ENCODE results near the gene ARHGEF1.

The ARHGEF1 gene

GRCh38 chr19:41890936-41891335 lies 8.0 kb downstream of the ARHGEF1 start:
- CTCF ChIA-PET, result interaction anchor here (1.0 to 7.4 kb wide), 6 partner anchors 8 to 68 kb away, joined by 3 to 82 read pairs (median 4); partner anchors contain the start of genes ARHGEF1, CD79A and RABAC1
- 95% methylated on average over 2 of the region's 4 CpGs for WGBS (ENCODE audit: insufficient coverage)
- POLR2A ChIA-PET, result interaction anchor here (1.1 kb wide), 1 partner anchor 18 kb away, joined by 5 read pairs; no protein-coding TSS in a partner anchor
- Histone ChIP-seq H3K27ac (ENCODE audit: insufficient read depth in 1 of 2, low read depth in 1 of 2, low read length in 2 of 2, poor library complexity in 1 of 2, severe bottlenecking in 2 of 2) (no peak overlapping the region), H3K4me1 (ENCODE audit: control extremely low read depth in 1 of 4, control insufficient read depth in 4 of 4, insufficient read depth in 4 of 4, low read length in 3 of 4) (peaks cover 8 to 65% (median 58%) of the 10 kb centered on the region in 4 experiments), H3K36me3 (ENCODE audit: control insufficient read depth in 4 of 4, insufficient read depth in 4 of 4, low read length in 3 of 4) (peaks cover 4 to 60% (median 34%) of the 10 kb centered on the region in 4 experiments), H3K4me3 (ENCODE audit: control insufficient read depth in 1 of 7, extremely low read depth in 1 of 7, insufficient read depth in 4 of 7, low read depth in 2 of 7, low read length in 6 of 7) (no peak overlapping the region), H3K9me3 (ENCODE audit: control extremely low read depth in 1 of 5, control insufficient read depth in 4 of 5, insufficient read depth in 2 of 5, low read depth in 1 of 5, low read length in 4 of 5) (no peaks in the 10 kb centered on the region), H3K27me3 (replicated peaks in 2 of 5; ENCODE audit: control insufficient read depth in 4 of 5, insufficient read depth in 5 of 5, low read length in 4 of 5) (no peaks in the 10 kb centered on the region)
- DNase-seq, result no peak

- Histone ChIP-seq H3K27me3 (replicated peaks in 2 of 5; ENCODE audit: control insufficient read depth in 4 of 5, insufficient read depth in 5 of 5, low read length in 4 of 5) (no peaks in the 10 kb centered on the region), H3K27ac (ENCODE audit: insufficient read depth in 1 of 2, low read depth in 1 of 2, low read length in 2 of 2, poor library complexity in 1 of 2, severe bottlenecking in 2 of 2) (peak overlapping the region; percentile 15 to 47), H3K4me1 (ENCODE audit: control extremely low read depth in 1 of 4, control insufficient read depth in 4 of 4, insufficient read depth in 4 of 4, low read length in 3 of 4) (peaks cover 2 to 51% (median 44%) of the 10 kb centered on the region in 4 experiments), H3K4me3 (ENCODE audit: control insufficient read depth in 1 of 7, extremely low read depth in 1 of 7, insufficient read depth in 4 of 7, low read depth in 2 of 7, low read length in 6 of 7) (peak overlapping the region in 1 of 7 experiments; percentile 20), H3K36me3 (ENCODE audit: control insufficient read depth in 4 of 4, insufficient read depth in 4 of 4, low read length in 3 of 4) (peaks cover 4 to 66% (median 43%) of the 10 kb centered on the region in 4 experiments), H3K9me3 (ENCODE audit: control extremely low read depth in 1 of 5, control insufficient read depth in 4 of 5, insufficient read depth in 2 of 5, low read depth in 1 of 5, low read length in 4 of 5) (no peaks in the 10 kb centered on the region)
- WGBS (ENCODE audit: insufficient coverage), result 97% methylated on average over 25 of the region's 34 CpGs
- ChIA-PET POLR2A (interaction anchor here (1.1 kb wide), 1 partner anchor 20 kb away, joined by 5 read pairs; no protein-coding TSS in a partner anchor), CTCF (interaction anchor here (1.0 to 7.4 kb wide), 3 partner anchors 10 to 17 kb away, joined by 3 to 82 read pairs (median 8); partner anchors contain the start of gene CD79A)
- no peak for DNase-seq
Measured at GRCh38 chr19:41892173-41892902, 9.4 kb downstream of the ARHGEF1 start.

DNA sequence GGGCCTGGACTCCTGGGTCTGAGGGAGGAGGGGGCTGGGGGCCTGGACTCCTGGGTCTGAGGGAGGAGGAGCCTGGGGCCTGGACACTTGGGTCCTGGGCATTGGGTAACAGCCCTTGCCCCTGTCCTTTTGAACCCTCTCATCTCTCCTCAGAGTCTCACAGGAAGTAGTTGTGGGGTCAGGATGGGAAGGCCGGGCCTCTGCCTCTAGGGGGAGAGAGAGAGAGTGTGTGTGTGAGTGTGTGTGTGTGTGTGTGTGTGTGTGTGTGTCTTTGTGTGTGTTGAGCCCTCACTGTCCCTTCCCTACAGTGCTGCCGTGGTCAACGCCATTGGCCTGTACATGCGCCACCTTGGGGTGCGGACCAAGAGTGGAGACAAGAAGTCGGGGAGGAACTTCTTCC lies 10.9 kb downstream of the ARHGEF1 start:
- H3K9me3 ChIP-seq (ENCODE audit: control extremely low read depth in 1 of 5, control insufficient read depth in 4 of 5, insufficient read depth in 2 of 5, low read depth in 1 of 5, low read length in 4 of 5), result no peaks in the 10 kb centered on the region
- ChIA-PET CTCF (no interaction called here), POLR2A (no interaction called here)
- no peak overlapping the region for H3K4me3 ChIP-seq (ENCODE audit: control insufficient read depth in 1 of 7, extremely low read depth in 1 of 7, insufficient read depth in 4 of 7, low read depth in 2 of 7, low read length in 6 of 7)
- H3K4me1 ChIP-seq (ENCODE audit: control extremely low read depth in 1 of 4, control insufficient read depth in 4 of 4, insufficient read depth in 4 of 4, low read length in 3 of 4), result peaks cover 2 to 35% (median 28%) of the 10 kb centered on the region in 4 experiments
- peak in 1 of 3 donors; percentile 49 for DNase-seq
- H3K27ac ChIP-seq (ENCODE audit: insufficient read depth in 1 of 2, low read depth in 1 of 2, low read length in 2 of 2, poor library complexity in 1 of 2, severe bottlenecking in 2 of 2), result no peak overlapping the region
- no peaks in the 10 kb centered on the region for H3K27me3 ChIP-seq (replicated peaks in 2 of 5; ENCODE audit: control insufficient read depth in 4 of 5, insufficient read depth in 5 of 5, low read length in 4 of 5)
- peaks cover 6 to 71% (median 55%) of the 10 kb centered on the region in 4 experiments for H3K36me3 ChIP-seq (ENCODE audit: control insufficient read depth in 4 of 4, insufficient read depth in 4 of 4, low read length in 3 of 4)
- WGBS (ENCODE audit: insufficient coverage), result 95% methylated on average over 4 of the region's 6 CpGs

- H3K27me3 ChIP-seq (replicated peaks in 2 of 5; ENCODE audit: control insufficient read depth in 4 of 5, insufficient read depth in 5 of 5, low read length in 4 of 5), result no peaks in the 10 kb centered on the region
- ChIA-PET POLR2A (no interaction called here), CTCF (no interaction called here)
- peaks cover 6 to 74% (median 53%) of the 10 kb centered on the region in 4 experiments for H3K36me3 ChIP-seq (ENCODE audit: control insufficient read depth in 4 of 4, insufficient read depth in 4 of 4, low read length in 3 of 4)
- H3K4me3 ChIP-seq (ENCODE audit: control insufficient read depth in 1 of 7, extremely low read depth in 1 of 7, insufficient read depth in 4 of 7, low read depth in 2 of 7, low read length in 6 of 7), result no peak overlapping the region
- WGBS (ENCODE audit: insufficient coverage), result 97% methylated on average over 9 of the region's 14 CpGs
- no peak for DNase-seq
- no peak overlapping the region for H3K27ac ChIP-seq (ENCODE audit: insufficient read depth in 1 of 2, low read depth in 1 of 2, low read length in 2 of 2, poor library complexity in 1 of 2, severe bottlenecking in 2 of 2)
- H3K9me3 ChIP-seq (ENCODE audit: control extremely low read depth in 1 of 5, control insufficient read depth in 4 of 5, insufficient read depth in 2 of 5, low read depth in 1 of 5, low read length in 4 of 5), result no peaks in the 10 kb centered on the region
- H3K4me1 ChIP-seq (ENCODE audit: control extremely low read depth in 1 of 4, control insufficient read depth in 4 of 4, insufficient read depth in 4 of 4, low read length in 3 of 4), result peaks cover 2 to 31% (median 24%) of the 10 kb centered on the region in 4 experiments
Measured at GRCh38 chr19:41894350-41894749, 11.4 kb downstream of the ARHGEF1 start.

DNA sequence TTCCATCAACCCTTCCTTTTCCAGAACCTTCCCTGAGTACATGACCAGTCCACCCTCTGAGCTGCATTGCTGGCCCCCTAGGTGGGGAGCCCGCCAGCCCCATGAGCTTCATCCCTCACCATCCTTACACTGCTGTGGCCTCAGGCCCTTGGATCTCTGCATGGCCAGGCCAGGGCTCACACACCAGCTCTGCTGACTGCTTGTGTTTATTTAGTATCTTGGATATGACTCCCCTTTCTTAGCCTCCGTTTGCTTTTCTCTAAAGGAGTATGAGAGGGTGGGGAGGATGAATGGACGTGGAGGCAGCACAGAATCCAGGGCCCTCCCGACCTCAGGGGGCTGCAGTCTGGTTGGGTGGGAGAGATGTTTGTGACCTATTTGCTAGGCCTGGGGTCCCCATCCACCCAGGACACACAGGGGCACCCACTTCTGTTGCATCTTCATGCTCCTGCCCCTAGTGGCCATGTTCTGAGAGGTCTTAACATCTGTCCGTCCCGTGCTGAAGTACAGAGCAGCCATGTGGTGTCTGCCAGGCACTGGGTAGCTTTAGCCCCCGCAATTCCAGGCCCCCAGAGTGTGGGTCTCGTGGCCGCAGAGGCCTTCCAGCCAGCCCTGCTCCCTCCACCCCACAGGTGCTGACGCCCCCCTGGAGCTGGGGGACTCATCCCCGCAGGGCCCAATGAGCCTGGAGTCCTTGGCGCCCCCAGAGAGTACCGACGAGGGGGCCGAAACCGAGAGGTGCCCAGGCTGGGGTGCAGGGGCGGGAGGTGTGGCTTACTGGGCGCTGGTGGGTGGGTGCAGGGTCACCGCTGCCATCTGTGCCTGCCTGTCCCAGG lies 13.0 kb downstream of the ARHGEF1 start:
- Histone ChIP-seq H3K4me1 (ENCODE audit: control extremely low read depth in 1 of 4, control insufficient read depth in 4 of 4, insufficient read depth in 4 of 4, low read length in 3 of 4) (peaks cover 2 to 20% (median 16%) of the 10 kb centered on the region in 4 experiments), H3K4me3 (ENCODE audit: control insufficient read depth in 1 of 7, extremely low read depth in 1 of 7, insufficient read depth in 4 of 7, low read depth in 2 of 7, low read length in 6 of 7) (no peak overlapping the region), H3K27ac (ENCODE audit: insufficient read depth in 1 of 2, low read depth in 1 of 2, low read length in 2 of 2, poor library complexity in 1 of 2, severe bottlenecking in 2 of 2) (peak overlapping the region in 1 of 2 experiments; percentile 14), H3K27me3 (replicated peaks in 2 of 5; ENCODE audit: control insufficient read depth in 4 of 5, insufficient read depth in 5 of 5, low read length in 4 of 5) (no peaks in the 10 kb centered on the region), H3K36me3 (ENCODE audit: control insufficient read depth in 4 of 4, insufficient read depth in 4 of 4, low read length in 3 of 4) (peaks cover 6 to 77% (median 60%) of the 10 kb centered on the region in 4 experiments), H3K9me3 (ENCODE audit: control extremely low read depth in 1 of 5, control insufficient read depth in 4 of 5, insufficient read depth in 2 of 5, low read depth in 1 of 5, low read length in 4 of 5) (no peaks in the 10 kb centered on the region)
- POLR2A ChIA-PET, result no interaction called here
- peak in 2 of 3 donors; percentile 36 to 40 for DNase-seq
- 94% methylated on average over 10 of the region's 19 CpGs for WGBS (ENCODE audit: insufficient coverage)
- CTCF ChIA-PET, result interaction anchor here (1.3 kb wide), 1 partner anchor 14 kb away, joined by 3 read pairs; no protein-coding TSS in a partner anchor

DNA sequence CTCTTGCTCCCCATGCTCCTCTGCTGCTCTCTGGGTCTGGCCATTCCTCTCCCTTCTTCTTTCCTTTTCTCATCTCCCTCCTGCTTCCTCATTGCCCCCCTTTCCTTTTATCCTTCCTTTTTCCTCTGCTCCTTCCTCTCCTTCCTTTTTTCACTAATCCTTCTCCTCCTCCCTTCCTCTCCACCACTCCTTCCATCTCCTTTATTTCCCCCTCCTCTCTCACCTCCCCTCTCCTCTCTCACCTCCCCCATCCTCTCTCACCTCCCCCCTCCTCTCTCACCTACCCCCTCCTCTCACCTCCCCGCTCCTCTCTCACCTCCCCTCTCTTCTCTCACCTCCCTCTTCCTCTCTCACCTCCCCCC lies 13.6 kb downstream of the ARHGEF1 start:
- Histone ChIP-seq H3K4me1 (ENCODE audit: control extremely low read depth in 1 of 4, control insufficient read depth in 4 of 4, insufficient read depth in 4 of 4, low read length in 3 of 4) (peaks cover under 1 to 16% (median 12%) of the 10 kb centered on the region in 4 experiments), H3K27me3 (replicated peaks in 2 of 5; ENCODE audit: control insufficient read depth in 4 of 5, insufficient read depth in 5 of 5, low read length in 4 of 5) (no peaks in the 10 kb centered on the region), H3K4me3 (ENCODE audit: control insufficient read depth in 1 of 7, extremely low read depth in 1 of 7, insufficient read depth in 4 of 7, low read depth in 2 of 7, low read length in 6 of 7) (no peak overlapping the region), H3K27ac (ENCODE audit: insufficient read depth in 1 of 2, low read depth in 1 of 2, low read length in 2 of 2, poor library complexity in 1 of 2, severe bottlenecking in 2 of 2) (peak overlapping the region in 1 of 2 experiments; percentile 14), H3K9me3 (ENCODE audit: control extremely low read depth in 1 of 5, control insufficient read depth in 4 of 5, insufficient read depth in 2 of 5, low read depth in 1 of 5, low read length in 4 of 5) (no peaks in the 10 kb centered on the region), H3K36me3 (ENCODE audit: control insufficient read depth in 4 of 4, insufficient read depth in 4 of 4, low read length in 3 of 4) (peaks cover 6 to 80% (median 64%) of the 10 kb centered on the region in 4 experiments)
- POLR2A ChIA-PET, result no interaction called here
- CTCF ChIA-PET, result no interaction called here
- 100% methylated on average over 1 of the region's 1 CpG for WGBS (ENCODE audit: insufficient coverage)
- no peak for DNase-seq
